Vagina (tissue), 2 donors: Measurements from ENCODE around the gene NGEF.

ENCODE experiments used
- CTCF ChIP-seq, 3 experiments: fragments of 450-650 bp in 2 of 3; fragments of 200-600 bp in 1 of 3; sonication (generic) in 1 of 3; IDR thresholded peaks; one replicate each; pipeline ENCODE4 v1.5.1; 2017 to 2019; ENCODE audit warnings: antibody characterized with exemption in 3 of 3, mild to moderate bottlenecking in 2 of 3, moderate library complexity in 2 of 3
- POLR2AphosphoS5 ChIP-seq, 2 donors: sonication (generic); formaldehyde crosslinking; IDR thresholded peaks; one replicate each; pipeline ENCODE4 v1.9.0; 2017; ENCODE audit warnings: antibody characterized with exemption in 2 of 2, mild to moderate bottlenecking in 2 of 2, low read depth in 1 of 2; ENCODE audit not compliant: insufficient read depth in 1 of 2

- TF ChIP-seq CTCF (IDR thresholded peaks at IDR 0.05), result no peak
- TF ChIP-seq POLR2AphosphoS5 (IDR thresholded peaks at IDR 0.05; ENCODE audit: insufficient read depth in 1 of 2, low read depth in 1 of 2), result no peak
Observed at GRCh38 chr2:233013650-233014049, 594 bp upstream of the NGEF start.
